ENCODE data around the gene AGRN.

DNA sequence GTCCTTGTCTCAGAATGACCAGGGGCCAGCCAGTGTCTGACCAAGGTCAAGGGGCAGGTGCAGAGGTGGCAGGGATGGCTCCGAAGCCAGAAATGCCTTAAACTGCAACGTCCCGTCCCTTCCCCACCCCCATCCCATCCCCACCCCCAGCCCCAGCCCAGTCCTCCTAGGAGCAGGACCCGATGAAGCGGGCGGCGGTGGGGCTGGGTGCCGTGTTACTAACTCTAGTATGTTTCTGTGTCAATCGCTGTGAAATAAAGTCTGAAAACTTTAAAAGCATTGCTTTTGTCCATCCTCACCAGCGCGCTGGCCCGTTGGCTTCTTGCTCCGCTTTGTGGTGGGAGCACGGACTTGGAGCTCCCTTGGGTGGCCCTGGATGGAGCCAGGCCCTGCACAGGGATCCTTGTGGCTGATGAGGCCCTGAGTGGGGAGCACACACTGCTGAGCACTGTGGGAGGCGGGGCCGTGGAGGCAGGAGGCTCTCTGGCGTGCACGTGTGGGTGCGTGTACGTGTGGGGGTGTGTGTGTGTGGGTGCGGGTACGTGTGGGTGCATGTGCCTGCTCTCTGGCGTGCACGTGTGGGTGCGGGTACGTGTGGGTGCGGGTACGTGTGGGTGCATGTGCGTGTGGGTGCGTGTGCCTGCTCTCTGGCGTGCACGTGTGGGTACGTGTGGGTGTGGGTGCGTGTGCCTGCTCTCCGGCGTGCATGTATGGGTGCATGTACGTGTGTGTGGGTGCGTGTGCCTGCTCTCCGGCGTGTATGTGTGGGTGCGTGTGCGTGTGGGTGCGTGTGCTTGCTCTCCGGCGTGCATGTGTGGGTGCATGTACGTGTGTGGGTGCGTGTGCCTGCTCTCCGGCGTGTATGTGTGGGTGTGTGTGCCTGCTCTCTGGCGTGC, 36.2 kb downstream of the AGRN start:
- TF ChIP-seq, protein P1, sequence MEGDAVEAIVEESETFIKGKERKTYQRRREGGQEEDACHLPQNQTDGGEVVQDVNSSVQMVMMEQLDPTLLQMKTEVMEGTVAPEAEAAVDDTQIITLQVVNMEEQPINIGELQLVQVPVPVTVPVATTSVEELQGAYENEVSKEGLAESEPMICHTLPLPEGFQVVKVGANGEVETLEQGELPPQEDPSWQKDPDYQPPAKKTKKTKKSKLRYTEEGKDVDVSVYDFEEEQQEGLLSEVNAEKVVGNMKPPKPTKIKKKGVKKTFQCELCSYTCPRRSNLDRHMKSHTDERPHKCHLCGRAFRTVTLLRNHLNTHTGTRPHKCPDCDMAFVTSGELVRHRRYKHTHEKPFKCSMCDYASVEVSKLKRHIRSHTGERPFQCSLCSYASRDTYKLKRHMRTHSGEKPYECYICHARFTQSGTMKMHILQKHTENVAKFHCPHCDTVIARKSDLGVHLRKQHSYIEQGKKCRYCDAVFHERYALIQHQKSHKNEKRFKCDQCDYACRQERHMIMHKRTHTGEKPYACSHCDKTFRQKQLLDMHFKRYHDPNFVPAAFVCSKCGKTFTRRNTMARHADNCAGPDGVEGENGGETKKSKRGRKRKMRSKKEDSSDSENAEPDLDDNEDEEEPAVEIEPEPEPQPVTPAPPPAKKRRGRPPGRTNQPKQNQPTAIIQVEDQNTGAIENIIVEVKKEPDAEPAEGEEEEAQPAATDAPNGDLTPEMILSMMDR (IDR thresholded peaks at IDR 0.05) = no peak
- no peak for TF ChIP-seq EZH2 (IDR thresholded peaks at IDR 0.05)
